GM19193 (cell line): ENCODE measurements around the gene CPTP.

Experiments
- POLR2A ChIP-seq: IDR thresholded peaks from 4 replicates; pipeline ENCODE4 v1.6.1; 2011; ENCODE audit not compliant: insufficient read depth, insufficient read length; ENCODE audit errors: extremely low read depth

The CPTP gene

DNA sequence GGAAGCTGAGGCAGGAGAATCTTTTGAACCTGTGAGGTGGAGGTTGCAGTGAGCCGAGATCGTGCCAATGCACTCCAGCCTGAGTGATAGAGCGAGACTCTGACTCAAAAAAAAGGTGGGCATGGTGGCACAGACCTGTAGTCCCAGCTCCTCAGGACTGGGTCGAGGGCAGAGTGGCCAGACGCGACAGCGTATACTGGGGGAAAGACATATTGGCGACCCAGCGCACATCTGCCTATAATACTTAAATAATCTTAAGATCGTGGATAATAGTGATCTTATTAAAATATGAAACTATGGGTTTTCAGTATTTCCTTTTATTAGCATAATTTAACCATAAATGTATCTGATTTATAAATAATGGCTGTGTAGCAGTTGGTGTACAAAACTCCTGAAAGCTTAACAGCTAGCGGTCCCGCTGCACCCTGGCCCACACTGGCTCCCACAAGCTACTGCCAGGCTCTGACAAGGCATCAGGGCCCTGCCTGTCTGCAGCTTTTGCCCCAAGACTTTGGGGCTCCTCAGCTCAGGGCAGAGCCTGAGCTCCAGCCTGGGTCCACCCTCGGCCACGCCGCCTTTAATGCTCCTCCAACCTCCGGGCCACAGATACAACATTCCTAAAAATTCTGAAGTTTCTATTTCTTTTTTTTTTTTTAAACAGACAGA lies 53.1 kb downstream of the CPTP start:
- no peak for TF ChIP-seq POLR2A
